ENCODE results near the gene FARP2.
"Not testable (repeated sequence)": the region's sequence is repeated elsewhere in the genome, so short reads cannot be mapped to it uniquely, and the experiment has no call there.

DNA sequence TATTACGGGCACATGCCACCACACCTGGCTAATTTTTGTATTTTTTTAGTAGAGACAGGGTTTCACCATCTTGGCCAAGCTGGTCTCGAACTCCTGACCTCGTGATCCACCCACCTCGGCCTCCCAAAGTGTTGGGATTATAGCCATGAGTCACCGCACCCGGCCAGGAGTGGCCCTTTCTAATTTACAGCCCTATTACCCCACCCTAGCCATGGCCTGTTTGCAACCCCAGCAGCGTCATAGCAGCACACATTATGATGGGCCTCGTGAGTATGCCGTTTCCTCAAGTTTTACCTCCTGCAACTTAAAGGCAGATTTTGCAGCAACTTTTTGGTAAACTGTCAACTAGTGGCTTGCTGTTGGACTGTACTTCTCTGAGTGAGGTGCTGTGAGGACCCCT, 97.8 kb downstream of the FARP2 start:
- TF ChIP-seq, protein P1, sequence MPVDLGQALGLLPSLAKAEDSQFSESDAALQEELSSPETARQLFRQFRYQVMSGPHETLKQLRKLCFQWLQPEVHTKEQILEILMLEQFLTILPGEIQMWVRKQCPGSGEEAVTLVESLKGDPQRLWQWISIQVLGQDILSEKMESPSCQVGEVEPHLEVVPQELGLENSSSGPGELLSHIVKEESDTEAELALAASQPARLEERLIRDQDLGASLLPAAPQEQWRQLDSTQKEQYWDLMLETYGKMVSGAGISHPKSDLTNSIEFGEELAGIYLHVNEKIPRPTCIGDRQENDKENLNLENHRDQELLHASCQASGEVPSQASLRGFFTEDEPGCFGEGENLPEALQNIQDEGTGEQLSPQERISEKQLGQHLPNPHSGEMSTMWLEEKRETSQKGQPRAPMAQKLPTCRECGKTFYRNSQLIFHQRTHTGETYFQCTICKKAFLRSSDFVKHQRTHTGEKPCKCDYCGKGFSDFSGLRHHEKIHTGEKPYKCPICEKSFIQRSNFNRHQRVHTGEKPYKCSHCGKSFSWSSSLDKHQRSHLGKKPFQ (CRISPR knock-in tag; IDR thresholded peaks at IDR 0.05; ENCODE audit: insufficient replicate concordance), result not testable (repeated sequence)
- not testable (repeated sequence) for TF ChIP-seq POLR2A (IDR thresholded peaks at IDR 0.05; ENCODE audit: insufficient read depth in 1 of 2, low read depth in 2 of 2, low read length in 2 of 2); EZH2 (conservative IDR thresholded peaks at IDR 0.05; ENCODE audit: low read depth, low read length); MLLT10 (CRISPR knock-in tag; IDR thresholded peaks at IDR 0.05); KDM1A (CRISPR knock-in tag; IDR thresholded peaks at IDR 0.05); NR2C2 (CRISPR knock-in tag; IDR thresholded peaks at IDR 0.05; ENCODE audit: borderline replicate concordance); NCOA5 (CRISPR knock-in tag; IDR thresholded peaks at IDR 0.05); CBX5 (CRISPR knock-in tag; IDR thresholded peaks at IDR 0.05; ENCODE audit: borderline replicate concordance); BHLHE40 (IDR thresholded peaks at IDR 0.05; ENCODE audit: low read length); ZFY (CRISPR knock-in tag; IDR thresholded peaks at IDR 0.05); NFRKB (IDR thresholded peaks at IDR 0.05)
- TF ChIP-seq, protein P2, sequence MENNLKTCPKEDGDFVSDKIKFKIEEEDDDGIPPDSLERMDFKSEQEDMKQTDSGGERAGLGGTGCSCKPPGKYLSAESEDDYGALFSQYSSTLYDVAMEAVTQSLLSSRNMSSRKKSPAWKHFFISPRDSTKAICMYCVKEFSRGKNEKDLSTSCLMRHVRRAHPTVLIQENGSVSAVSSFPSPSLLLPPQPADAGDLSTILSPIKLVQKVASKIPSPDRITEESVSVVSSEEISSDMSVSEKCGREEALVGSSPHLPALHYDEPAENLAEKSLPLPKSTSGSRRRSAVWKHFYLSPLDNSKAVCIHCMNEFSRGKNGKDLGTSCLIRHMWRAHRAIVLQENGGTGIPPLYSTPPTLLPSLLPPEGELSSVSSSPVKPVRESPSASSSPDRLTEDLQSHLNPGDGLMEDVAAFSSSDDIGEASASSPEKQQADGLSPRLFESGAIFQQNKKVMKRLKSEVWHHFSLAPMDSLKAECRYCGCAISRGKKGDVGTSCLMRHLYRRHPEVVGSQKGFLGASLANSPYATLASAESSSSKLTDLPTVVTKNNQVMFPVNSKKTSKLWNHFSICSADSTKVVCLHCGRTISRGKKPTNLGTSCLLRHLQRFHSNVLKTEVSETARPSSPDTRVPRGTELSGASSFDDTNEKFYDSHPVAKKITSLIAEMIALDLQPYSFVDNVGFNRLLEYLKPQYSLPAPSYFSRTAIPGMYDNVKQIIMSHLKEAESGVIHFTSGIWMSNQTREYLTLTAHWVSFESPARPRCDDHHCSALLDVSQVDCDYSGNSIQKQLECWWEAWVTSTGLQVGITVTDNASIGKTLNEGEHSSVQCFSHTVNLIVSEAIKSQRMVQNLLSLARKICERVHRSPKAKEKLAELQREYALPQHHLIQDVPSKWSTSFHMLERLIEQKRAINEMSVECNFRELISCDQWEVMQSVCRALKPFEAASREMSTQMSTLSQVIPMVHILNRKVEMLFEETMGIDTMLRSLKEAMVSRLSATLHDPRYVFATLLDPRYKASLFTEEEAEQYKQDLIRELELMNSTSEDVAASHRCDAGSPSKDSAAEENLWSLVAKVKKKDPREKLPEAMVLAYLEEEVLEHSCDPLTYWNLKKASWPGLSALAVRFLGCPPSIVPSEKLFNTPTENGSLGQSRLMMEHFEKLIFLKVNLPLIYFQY (CRISPR knock-in tag; IDR thresholded peaks at IDR 0.05; ENCODE audit: borderline replicate concordance), result not testable (repeated sequence)
- TF ChIP-seq, protein P3, sequence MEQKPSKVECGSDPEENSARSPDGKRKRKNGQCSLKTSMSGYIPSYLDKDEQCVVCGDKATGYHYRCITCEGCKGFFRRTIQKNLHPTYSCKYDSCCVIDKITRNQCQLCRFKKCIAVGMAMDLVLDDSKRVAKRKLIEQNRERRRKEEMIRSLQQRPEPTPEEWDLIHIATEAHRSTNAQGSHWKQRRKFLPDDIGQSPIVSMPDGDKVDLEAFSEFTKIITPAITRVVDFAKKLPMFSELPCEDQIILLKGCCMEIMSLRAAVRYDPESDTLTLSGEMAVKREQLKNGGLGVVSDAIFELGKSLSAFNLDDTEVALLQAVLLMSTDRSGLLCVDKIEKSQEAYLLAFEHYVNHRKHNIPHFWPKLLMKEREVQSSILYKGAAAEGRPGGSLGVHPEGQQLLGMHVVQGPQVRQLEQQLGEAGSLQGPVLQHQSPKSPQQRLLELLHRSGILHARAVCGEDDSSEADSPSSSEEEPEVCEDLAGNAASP (CRISPR knock-in tag; IDR thresholded peaks at IDR 0.05; ENCODE audit: borderline replicate concordance), result not testable (repeated sequence)
- TF ChIP-seq, protein P4, sequence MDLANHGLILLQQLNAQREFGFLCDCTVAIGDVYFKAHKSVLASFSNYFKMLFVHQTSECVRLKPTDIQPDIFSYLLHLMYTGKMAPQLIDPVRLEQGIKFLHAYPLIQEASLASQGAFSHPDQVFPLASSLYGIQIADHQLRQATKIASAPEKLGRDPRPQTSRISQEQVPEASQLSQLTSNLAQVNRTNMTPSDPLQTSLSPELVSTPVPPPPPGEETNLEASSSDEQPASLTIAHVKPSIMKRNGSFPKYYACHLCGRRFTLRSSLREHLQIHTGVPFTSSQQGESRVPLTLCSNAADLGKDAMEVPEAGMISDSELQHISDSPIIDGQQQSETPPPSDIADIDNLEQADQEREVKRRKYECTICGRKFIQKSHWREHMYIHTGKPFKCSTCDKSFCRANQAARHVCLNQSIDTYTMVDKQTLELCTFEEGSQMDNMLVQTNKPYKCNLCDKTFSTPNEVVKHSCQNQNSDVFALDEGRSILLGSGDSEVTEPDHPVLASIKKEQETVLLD (CRISPR knock-in tag; IDR thresholded peaks at IDR 0.05; ENCODE audit: low read depth), result not testable (repeated sequence)

Measured in HepG2 (cell line).